A549 (cell line): ENCODE measurements around the gene CSF2. TPM values are rescaled to one million over a fixed set of nuclear protein-coding genes. Genes with fewer than 3 reads are reported as not detected.

Source experiments
- ATAC-seq, 2 experiments: fragments of 200-7000 bp in 1 of 2; fragments of >200 bp in 1 of 2; cut with Nextera tagmentation in 1 of 2; cut with Tn5 transposase in 1 of 2; 3 replicates each; pipeline versions ENCODE4 v1.8.0 to v1.9.1; 2018 to 2020; ENCODE audit warnings: mild to moderate bottlenecking in 1 of 2, moderate library complexity in 1 of 2
- CTCF ChIA-PET: fragments of 300-600 bp; sonication (Branson Sonifier 250); formaldehyde crosslinking; extraction: SDS; loops from one replicate; lab custom pipeline; 2021; ENCODE audit warnings: antibody characterized with exemption, inconsistent platforms; lab: Yijun Ruan, JAX
- POLR2A ChIA-PET: fragments of 350-600 bp; formaldehyde crosslinking; extraction: SDS; loops from one replicate; lab custom pipeline; 2021; ENCODE audit warnings: antibody characterized with exemption, inconsistent platforms; lab: Yijun Ruan, JAX
- DNase-seq, 2 experiments: peaks; one replicate each; pipeline versions ENCODE4 v3.0.0 to v3.0.0-alpha.2; 2011 to 2016; ENCODE audit warnings: low read depth in 1 of 2, low spot score in 1 of 2
- FAIRE-seq: peaks from 2 replicates; lab custom pipeline; 2011; peaks lifted over from hg19 to GRCh38; lab: Jason Lieb, UNC
- H3K27ac ChIP-seq, 2 experiments: fragments of >200 bp; sonication (Bioruptor Twin); formaldehyde crosslinking; 3 replicates each; pipeline ENCODE4 v1.5.1; 2016 to 2017
- H3K4me1 ChIP-seq: fragments of >200 bp; sonication (Bioruptor Twin); formaldehyde crosslinking; 3 replicates; pipeline ENCODE4 v1.6.1; 2016
- H3K4me2 ChIP-seq: fragments of >200 bp; sonication (Bioruptor Twin); formaldehyde crosslinking; 3 replicates; pipeline ENCODE4 v1.6.1; 2016
- H3K4me3 ChIP-seq: fragments of >200 bp; sonication (Bioruptor Twin); formaldehyde crosslinking; 3 replicates; pipeline ENCODE4 v1.5.1; 2016
- H3K9me3 ChIP-seq: fragments of >200 bp; sonication (Bioruptor Twin); formaldehyde crosslinking; 3 replicates; pipeline ENCODE4 v1.6.1; 2016
- CEBPB ChIP-seq, 2 experiments: fragments of >200 bp in 1 of 2; sonication (Bioruptor Twin) in 1 of 2; formaldehyde crosslinking in 1 of 2; IDR thresholded peaks; 2 replicates each; pipeline ENCODE4 v1.6.1; 2012 to 2016
- ESRRA ChIP-seq: fragments of 150-350 bp; IDR thresholded peaks from 2 replicates; pipeline ENCODE4 v1.6.1; 2014; ENCODE audit warnings: mild to moderate bottlenecking, low read length, borderline replicate concordance
- HOXA7 ChIP-seq: fragments of 250-450 bp; sonication (Bioruptor Pico); IDR thresholded peaks from 2 replicates; pipeline ENCODE4 v1.5.0; 2020; ENCODE audit warnings: mild to moderate bottlenecking, moderate library complexity
- HOXB5 ChIP-seq: fragments of 250-450 bp; sonication (Bioruptor Pico); IDR thresholded peaks from 2 replicates; pipeline ENCODE4 v1.5.0; 2020; ENCODE audit warnings: mild to moderate bottlenecking, moderate library complexity
- KDM1A ChIP-seq: fragments of 200-600 bp; sonication (generic); IDR thresholded peaks from 2 replicates; pipeline ENCODE4 v1.6.1; 2016; ENCODE audit warnings: low read depth, mild to moderate bottlenecking
- KDM5A ChIP-seq: fragments of 200-600 bp; sonication (generic); IDR thresholded peaks from 2 replicates; pipeline ENCODE4 v1.6.1; 2016; ENCODE audit warnings: antibody characterized with exemption, mild to moderate bottlenecking
- MAFK ChIP-seq: fragments of 450-650 bp; IDR thresholded peaks from 2 replicates; pipeline ENCODE4 v1.6.1; 2014; ENCODE audit not compliant: partially characterized antibody
- MAZ ChIP-seq: fragments of 150-350 bp; IDR thresholded peaks from 2 replicates; pipeline ENCODE4 v1.6.1; 2014; ENCODE audit warnings: antibody characterized with exemption, low read depth, low read length, borderline replicate concordance
- MYC ChIP-seq: IDR thresholded peaks from 2 replicates; pipeline ENCODE4 v1.6.1; 2012; ENCODE audit warnings: mild to moderate bottlenecking, inconsistent platforms, low read length, improper control_type of control experiment, borderline replicate concordance
- NFE2L2 ChIP-seq: fragments of 150-350 bp; conservative IDR thresholded peaks from 2 replicates; pipeline ENCODE4 v1.6.1; 2014; ENCODE audit warnings: low read length
- NPAS2 ChIP-seq: fragments of 250-450 bp; sonication (Bioruptor Pico); IDR thresholded peaks from 2 replicates; pipeline ENCODE4 v1.8.0; 2022; ENCODE audit warnings: mild to moderate bottlenecking, moderate library complexity, borderline replicate concordance
- NR3C1 ChIP-seq: fragments of >200 bp; sonication (Bioruptor Twin); formaldehyde crosslinking; IDR thresholded peaks from 3 replicates; pipeline ENCODE4 v1.6.1; 2017
- RAD21 ChIP-seq, 2 experiments: fragments of >200 bp in 1 of 2; sonication (Bioruptor Twin) in 1 of 2; formaldehyde crosslinking in 1 of 2; IDR thresholded peaks in 1 of 2; conservative IDR thresholded peaks in 1 of 2; 2 replicates in 1 of 2; 3 replicates in 1 of 2; pipeline ENCODE4 v1.6.1; 2012 to 2018; ENCODE audit warnings: inconsistent platforms in 1 of 2
- SMC3 ChIP-seq: fragments of >200 bp; sonication (Bioruptor Twin); formaldehyde crosslinking; IDR thresholded peaks from 3 replicates; pipeline ENCODE4 v1.6.1; 2018; ENCODE audit warnings: inconsistent platforms
- TFCP2L1 ChIP-seq: fragments of 250-450 bp; sonication (Bioruptor Pico); IDR thresholded peaks from 2 replicates; pipeline ENCODE4 v1.5.0; 2021; ENCODE audit warnings: mild to moderate bottlenecking
- TP53 ChIP-seq: fragments of 250-450 bp; sonication (Bioruptor Pico); IDR thresholded peaks from 2 replicates; pipeline ENCODE4 v1.5.0; 2021; ENCODE audit warnings: mild to moderate bottlenecking, moderate library complexity
- ZFP36 ChIP-seq: fragments of 450-650 bp; IDR thresholded peaks from 2 replicates; pipeline ENCODE4 v1.6.1; 2014; ENCODE audit warnings: borderline replicate concordance; ENCODE audit not compliant: partially characterized antibody
- ZNF302 ChIP-seq: fragments of 250-450 bp; sonication (Bioruptor Pico); IDR thresholded peaks from 2 replicates; pipeline ENCODE4 v1.9.0; 2021; ENCODE audit warnings: inconsistent platforms, mild to moderate bottlenecking, moderate library complexity
- WGBS: methylation state at CpG from one replicate; pipeline ENCODE4 v1.1.6; 2017; ENCODE audit errors: missing lambda C conversion rate; 5-methylcytosine and 5-hydroxymethylcytosine counted together
- polyA plus RNA-seq, 4 experiments: library from polyadenylated mRNA; depleted of rRNA in 3 of 4; stranded (reverse); fragments of >200 nt; fragmentation: RNase III in 1 of 4; extraction: RNeasy Plus Mini Kit Qiagen cat#74134 plus additional on column Dnase treatment in 1 of 4; gene quantifications; 2 replicates in 3 of 4; 3 replicates in 1 of 4; pipeline ENCODE4 v1.2.3, GENCODE V29; 2011 to 2017
- TF ChIP-seq, protein P1 (sequence below): fragments of 200-600 bp; sonication (generic); IDR thresholded peaks from 2 replicates; pipeline ENCODE4 v1.6.1; 2016; ENCODE audit warnings: antibody characterized with exemption, mild to moderate bottlenecking, moderate library complexity
- TF ChIP-seq, protein P2 (sequence below): fragments of 250-450 bp; sonication (Bioruptor Pico); IDR thresholded peaks from 2 replicates; pipeline ENCODE4 v1.5.0; 2021; ENCODE audit warnings: mild to moderate bottlenecking, moderate library complexity, borderline replicate concordance
- TF ChIP-seq, protein P3 (sequence below): fragments of 250-450 bp; sonication (Bioruptor Pico); IDR thresholded peaks from 2 replicates; pipeline ENCODE4 v1.5.0; 2020; ENCODE audit warnings: low read depth, mild to moderate bottlenecking, moderate library complexity

CSF2 gene
- polyA plus RNA-seq, 2 of the 4 experiments (the other 2 are of a cell fraction): not detected

DNA sequence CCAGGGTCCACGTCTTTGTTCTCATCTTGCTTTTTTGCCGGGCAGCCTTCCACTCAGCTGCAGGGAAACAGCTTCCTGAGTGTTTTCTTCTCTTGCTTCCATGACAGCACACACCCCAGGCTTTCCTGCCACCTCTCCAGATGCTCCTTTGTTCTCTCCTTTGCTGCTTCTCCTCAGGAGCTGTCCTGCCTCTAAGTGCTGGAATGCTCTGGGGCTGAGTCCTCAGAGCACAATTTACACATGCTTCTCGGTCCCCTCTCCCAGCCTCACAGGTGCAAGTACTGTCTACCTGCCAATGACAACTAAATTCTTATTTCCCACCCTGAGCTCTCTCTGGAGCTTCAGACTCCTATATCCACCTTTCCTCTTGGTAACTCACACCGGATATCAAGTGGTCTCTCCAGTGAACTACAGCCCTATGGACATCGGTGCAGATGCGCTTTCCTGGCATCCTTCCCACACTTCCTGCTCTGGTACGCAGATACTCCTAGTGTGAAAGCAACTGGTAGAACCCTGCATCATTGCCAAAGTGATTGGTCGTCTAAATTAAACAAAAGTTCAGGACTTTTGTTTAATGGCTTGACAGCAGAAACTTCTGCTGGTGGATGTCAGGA is 48.7 kb upstream of the CSF2 start:
- TF ChIP-seq, protein P1, sequence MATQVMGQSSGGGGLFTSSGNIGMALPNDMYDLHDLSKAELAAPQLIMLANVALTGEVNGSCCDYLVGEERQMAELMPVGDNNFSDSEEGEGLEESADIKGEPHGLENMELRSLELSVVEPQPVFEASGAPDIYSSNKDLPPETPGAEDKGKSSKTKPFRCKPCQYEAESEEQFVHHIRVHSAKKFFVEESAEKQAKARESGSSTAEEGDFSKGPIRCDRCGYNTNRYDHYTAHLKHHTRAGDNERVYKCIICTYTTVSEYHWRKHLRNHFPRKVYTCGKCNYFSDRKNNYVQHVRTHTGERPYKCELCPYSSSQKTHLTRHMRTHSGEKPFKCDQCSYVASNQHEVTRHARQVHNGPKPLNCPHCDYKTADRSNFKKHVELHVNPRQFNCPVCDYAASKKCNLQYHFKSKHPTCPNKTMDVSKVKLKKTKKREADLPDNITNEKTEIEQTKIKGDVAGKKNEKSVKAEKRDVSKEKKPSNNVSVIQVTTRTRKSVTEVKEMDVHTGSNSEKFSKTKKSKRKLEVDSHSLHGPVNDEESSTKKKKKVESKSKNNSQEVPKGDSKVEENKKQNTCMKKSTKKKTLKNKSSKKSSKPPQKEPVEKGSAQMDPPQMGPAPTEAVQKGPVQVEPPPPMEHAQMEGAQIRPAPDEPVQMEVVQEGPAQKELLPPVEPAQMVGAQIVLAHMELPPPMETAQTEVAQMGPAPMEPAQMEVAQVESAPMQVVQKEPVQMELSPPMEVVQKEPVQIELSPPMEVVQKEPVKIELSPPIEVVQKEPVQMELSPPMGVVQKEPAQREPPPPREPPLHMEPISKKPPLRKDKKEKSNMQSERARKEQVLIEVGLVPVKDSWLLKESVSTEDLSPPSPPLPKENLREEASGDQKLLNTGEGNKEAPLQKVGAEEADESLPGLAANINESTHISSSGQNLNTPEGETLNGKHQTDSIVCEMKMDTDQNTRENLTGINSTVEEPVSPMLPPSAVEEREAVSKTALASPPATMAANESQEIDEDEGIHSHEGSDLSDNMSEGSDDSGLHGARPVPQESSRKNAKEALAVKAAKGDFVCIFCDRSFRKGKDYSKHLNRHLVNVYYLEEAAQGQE: peak; percentile 74
- no peak for TF ChIP-seq NPAS2
- TF ChIP-seq, all 56 proteins: peak for 1
- ATAC-seq: no peak; a peak in 1 of 6 replicates
- CTCF ChIA-PET: interaction anchor here (1.3 kb wide), 1 partner anchor 17 kb away, joined by 7 read pairs; no protein-coding TSS in a partner anchor

DNA sequence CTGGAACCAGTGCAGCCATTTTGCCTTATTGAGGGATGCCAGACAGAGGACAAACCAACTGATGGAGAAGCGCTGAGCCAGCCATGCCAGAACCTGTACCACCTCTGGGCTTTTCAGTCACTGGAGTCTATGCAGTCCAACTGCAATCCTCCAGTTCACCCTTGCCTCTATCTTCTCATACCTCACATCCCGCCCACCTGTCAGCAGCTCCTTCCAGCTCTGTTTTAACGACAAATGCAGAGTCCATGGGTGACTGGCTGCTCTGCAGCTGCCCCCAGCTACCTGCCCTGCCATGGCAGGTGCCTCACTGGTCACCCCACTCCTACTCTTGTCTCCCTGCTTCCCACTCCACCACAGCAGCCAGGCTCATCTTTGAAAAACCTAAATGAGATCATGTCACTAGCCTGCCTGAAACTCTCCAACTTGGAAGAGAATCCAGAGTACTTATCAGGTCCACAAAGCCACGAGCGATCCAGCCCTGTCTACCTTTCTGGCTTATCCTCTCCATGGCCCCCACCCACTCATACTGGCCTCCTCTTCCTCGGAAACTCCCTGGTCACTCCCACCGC is 48.1 kb upstream of the CSF2 start:
- H3K4me3 ChIP-seq: no peak overlapping the region
- ATAC-seq (no peak), DNase-seq (no peak), FAIRE-seq (no peak)
- no peak overlapping the region for H3K4me2 ChIP-seq
- H3K9me3 ChIP-seq: no peaks in the 10 kb centered on the region
- CTCF ChIA-PET: interaction anchor here (1.3 kb wide), 1 partner anchor 17 kb away, joined by 7 read pairs; no protein-coding TSS in a partner anchor
- no peaks in the 10 kb centered on the region for H3K4me1 ChIP-seq
- no peak overlapping the region for H3K27ac ChIP-seq
- WGBS: 44% methylated on average over 7 of the region's 7 CpGs
- no peak for TF ChIP-seq TP53 (CRISPR knock-in tag)
- TF ChIP-seq, protein P2, sequence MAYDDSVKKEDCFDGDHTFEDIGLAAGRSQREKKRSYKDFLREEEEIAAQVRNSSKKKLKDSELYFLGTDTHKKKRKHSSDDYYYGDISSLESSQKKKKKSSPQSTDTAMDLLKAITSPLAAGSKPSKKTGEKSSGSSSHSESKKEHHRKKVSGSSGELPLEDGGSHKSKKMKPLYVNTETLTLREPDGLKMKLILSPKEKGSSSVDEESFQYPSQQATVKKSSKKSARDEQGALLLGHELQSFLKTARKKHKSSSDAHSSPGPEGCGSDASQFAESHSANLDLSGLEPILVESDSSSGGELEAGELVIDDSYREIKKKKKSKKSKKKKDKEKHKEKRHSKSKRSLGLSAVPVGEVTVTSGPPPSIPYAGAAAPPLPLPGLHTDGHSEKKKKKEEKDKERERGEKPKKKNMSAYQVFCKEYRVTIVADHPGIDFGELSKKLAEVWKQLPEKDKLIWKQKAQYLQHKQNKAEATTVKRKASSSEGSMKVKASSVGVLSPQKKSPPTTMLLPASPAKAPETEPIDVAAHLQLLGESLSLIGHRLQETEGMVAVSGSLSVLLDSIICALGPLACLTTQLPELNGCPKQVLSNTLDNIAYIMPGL (CRISPR knock-in tag): no peak
- TF ChIP-seq MAFK: no peak
- no peak for TF ChIP-seq RAD21 (conservative IDR thresholded peaks at IDR 0.05 in 1 of 2, IDR thresholded peaks at IDR 0.05 in 1 of 2)
- TF ChIP-seq TFCP2L1 (CRISPR knock-in tag): no peak
- no peak for TF ChIP-seq NR3C1
- TF ChIP-seq HOXB5: no peak
- TF ChIP-seq ZNF302: no peak
- TF ChIP-seq CEBPB (IDR thresholded peaks at IDR 0.05): no peak
- POLR2A ChIA-PET: no interaction called here

More for the DNA sequence above, 48.7 kb upstream of the CSF2 start:
- FAIRE-seq: no peak
- Histone ChIP-seq H3K4me3 (no peak overlapping the region), H3K9me3 (no peaks in the 10 kb centered on the region), H3K4me2 (no peak overlapping the region), H3K27ac (no peak overlapping the region), H3K4me1 (no peaks in the 10 kb centered on the region)
- WGBS: 33% methylated on average over 8 of the region's 8 CpGs
- DNase-seq: no peak
- POLR2A ChIA-PET: no interaction called here

DNA sequence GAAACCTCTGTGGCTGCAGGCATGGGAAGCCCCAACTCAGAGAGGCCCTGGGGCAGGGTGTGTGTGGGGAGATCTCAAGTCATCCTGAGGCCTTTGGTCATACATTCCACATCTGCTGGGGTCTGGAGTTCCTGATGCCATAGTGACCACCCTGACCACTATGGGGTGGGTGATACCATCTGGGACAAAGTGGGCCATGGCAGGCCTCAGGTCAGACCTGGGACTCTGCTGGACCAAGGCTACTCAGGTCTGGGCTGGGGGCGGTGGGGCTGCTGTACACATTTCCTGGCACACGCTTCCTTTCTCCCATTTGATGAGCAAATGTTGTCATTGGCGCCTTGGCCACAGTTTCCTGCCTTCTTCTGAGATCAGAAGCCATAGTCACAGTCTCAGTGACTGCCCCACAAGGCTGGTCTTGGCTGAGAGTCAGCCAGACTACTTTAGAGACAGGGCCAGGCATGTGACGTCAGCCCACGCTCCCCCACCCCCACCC is 47.0 kb upstream of the CSF2 start:
- Histone ChIP-seq H3K4me3 (no peak overlapping the region), H3K27ac (no peak overlapping the region), H3K4me1 (no peaks in the 10 kb centered on the region), H3K4me2 (no peak overlapping the region), H3K9me3 (no peaks in the 10 kb centered on the region)
- no peak for TF ChIP-seq MAZ
- no peak for ATAC-seq
- no peak for FAIRE-seq
- CTCF ChIA-PET: no interaction called here
- 50% methylated on average over 2 of the region's 5 CpGs for WGBS
- POLR2A ChIA-PET: no interaction called here
- DNase-seq: no peak

DNA sequence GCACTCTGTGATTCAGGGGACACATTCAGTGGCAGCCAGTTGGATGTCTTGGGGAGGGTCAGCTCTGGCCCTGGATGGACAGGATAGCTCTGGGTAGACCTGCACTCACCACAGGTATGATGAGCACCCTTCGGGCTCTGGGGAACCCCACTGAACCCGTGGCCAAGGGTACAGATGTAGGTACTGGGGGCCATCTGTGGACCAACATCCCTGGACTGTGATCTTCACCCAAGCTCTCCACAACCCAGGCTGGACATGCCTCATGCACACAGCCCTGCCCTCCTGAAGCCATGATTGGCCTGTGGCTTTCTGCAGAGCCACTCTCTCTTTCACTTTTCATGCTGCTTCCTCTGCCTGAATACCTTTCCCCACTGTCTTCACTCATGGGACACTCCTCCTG is 46.6 kb upstream of the CSF2 start:
- Histone ChIP-seq H3K9me3 (no peaks in the 10 kb centered on the region), H3K27ac (no peak overlapping the region), H3K4me1 (no peaks in the 10 kb centered on the region), H3K4me3 (no peak overlapping the region), H3K4me2 (no peak overlapping the region)
- ChIA-PET POLR2A (no interaction called here), CTCF (no interaction called here)
- FAIRE-seq: no peak
- 55% methylated on average over 2 of the region's 2 CpGs for WGBS
- no peak for DNase-seq
- no peak for ATAC-seq
- TF ChIP-seq TFCP2L1 (CRISPR knock-in tag): no peak
- no peak for TF ChIP-seq KDM5A
- TF ChIP-seq TP53 (CRISPR knock-in tag): no peak
- TF ChIP-seq HOXB5: no peak
- TF ChIP-seq RAD21 (conservative IDR thresholded peaks at IDR 0.05 in 1 of 2, IDR thresholded peaks at IDR 0.05 in 1 of 2): no peak
- TF ChIP-seq SMC3: no peak
- no peak for TF ChIP-seq MYC
- TF ChIP-seq ESRRA: no peak
- TF ChIP-seq KDM1A: no peak
- TF ChIP-seq HOXA7 (CRISPR knock-in tag): no peak
- no peak for TF ChIP-seq MAZ
- TF ChIP-seq, protein P3, sequence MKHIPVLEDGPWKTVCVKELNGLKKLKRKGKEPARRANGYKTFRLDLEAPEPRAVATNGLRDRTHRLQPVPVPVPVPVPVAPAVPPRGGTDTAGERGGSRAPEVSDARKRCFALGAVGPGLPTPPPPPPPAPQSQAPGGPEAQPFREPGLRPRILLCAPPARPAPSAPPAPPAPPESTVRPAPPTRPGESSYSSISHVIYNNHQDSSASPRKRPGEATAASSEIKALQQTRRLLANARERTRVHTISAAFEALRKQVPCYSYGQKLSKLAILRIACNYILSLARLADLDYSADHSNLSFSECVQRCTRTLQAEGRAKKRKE (CRISPR knock-in tag): no peak
- TF ChIP-seq NPAS2: no peak
- no peak for TF ChIP-seq NFE2L2
- no peak for TF ChIP-seq ZNF302
- no peak for TF ChIP-seq ZFP36
